Measurements from ENCODE around the gene ZNF664. TPM values are rescaled to one million over a fixed set of nuclear protein-coding genes. Genes with fewer than 3 reads are reported as not detected.

Gene ZNF664
- total RNA-seq, 2 experiments from 2014 or later, result 42.2 to 46.0 TPM

GRCh38 chr12:124035163-124035562, 62.1 kb downstream of the ZNF664 start:
- intact Hi-C loops (cut with micrococcal nuclease), result loop anchor here (10.0 kb wide), 1 partner anchor 530 kb away; the partner anchor contains the start of gene NCOR2
- CTCF ChIA-PET, result interaction anchor here (0.8 to 2.7 kb wide), 5 partner anchors 12 to 740 kb away, joined by 3 to 11 read pairs (median 3); no protein-coding TSS in a partner anchor
- Mint-ChIP-seq H3K36me3 (ENCODE audit: low read depth) (no peaks in the 10 kb centered on the region), H3K4me1 (ENCODE audit: low read depth) (no peaks in the 10 kb centered on the region), H3K4me3 (no peak overlapping the region), H3K27me3 (ENCODE audit: low read depth) (peaks cover 2% of the 10 kb centered on the region), H3K9me3 (no peaks in the 10 kb centered on the region), H3K27ac (no peak overlapping the region)
- DNase-seq, result no peak

DNA sequence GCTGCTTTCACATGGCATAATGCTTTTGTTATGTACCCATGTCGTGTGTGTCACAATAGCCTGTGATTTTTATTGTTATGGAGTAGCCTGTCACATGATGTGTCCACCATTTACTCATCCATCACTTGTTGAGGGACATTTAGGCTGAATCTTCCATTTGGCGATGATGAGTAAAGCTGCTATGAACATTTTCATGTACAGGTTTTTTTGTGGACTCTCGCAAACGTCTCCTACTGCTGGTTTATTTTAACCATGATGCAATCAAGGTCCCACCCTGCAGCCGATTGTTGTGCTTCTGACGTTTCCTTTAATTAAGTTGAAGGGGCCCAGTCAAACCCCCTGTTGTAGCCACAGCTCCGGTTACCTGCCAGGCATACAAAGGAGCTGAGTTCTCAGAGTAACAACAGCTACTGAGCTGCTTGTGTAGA, 63.2 kb downstream of the ZNF664 start:
- CTCF ChIA-PET, result interaction anchor here (0.6 to 2.7 kb wide), 16 partner anchors 10 to 899 kb away, joined by 3 to 11 read pairs (median 4); no protein-coding TSS in a partner anchor
- H3K4me1 Mint-ChIP-seq (ENCODE audit: low read depth), result no peaks in the 10 kb centered on the region
- peaks cover 2% of the 10 kb centered on the region for H3K27me3 Mint-ChIP-seq (ENCODE audit: low read depth)
- intact Hi-C loops (cut with micrococcal nuclease), result loop anchor here (1.0 to 10.0 kb wide), 4 partner anchors 285 to 736 kb away; partner anchors contain the start of gene NCOR2
- H3K36me3 Mint-ChIP-seq (ENCODE audit: low read depth), result no peaks in the 10 kb centered on the region
- no peak for DNase-seq
- no peak overlapping the region for H3K4me3 Mint-ChIP-seq
- no peaks in the 10 kb centered on the region for H3K9me3 Mint-ChIP-seq
- no peak overlapping the region for H3K27ac Mint-ChIP-seq

- Mint-ChIP-seq H3K36me3 (ENCODE audit: low read depth) (no peaks in the 10 kb centered on the region), H3K27ac (no peak overlapping the region), H3K9me3 (no peaks in the 10 kb centered on the region), H3K27me3 (ENCODE audit: low read depth) (peaks cover 2% of the 10 kb centered on the region), H3K4me3 (no peak overlapping the region), H3K4me1 (ENCODE audit: low read depth) (no peaks in the 10 kb centered on the region)
- intact Hi-C loops (cut with micrococcal nuclease), result loop anchor here (1.0 to 10.0 kb wide), 4 partner anchors 285 to 736 kb away; partner anchors contain the start of gene NCOR2
- peak; percentile 59 for DNase-seq
- CTCF ChIA-PET, result interaction anchor here (0.5 to 2.7 kb wide), 18 partner anchors 11 to 899 kb away, joined by 3 to 11 read pairs (median 4); no protein-coding TSS in a partner anchor
These were observed 63.7 kb downstream of the ZNF664 start for GRCh38 chr12:124036657-124037109.

- CTCF ChIA-PET, result interaction anchor here (0.5 to 2.7 kb wide), 11 partner anchors 11 to 734 kb away, joined by 3 to 11 read pairs (median 4); no protein-coding TSS in a partner anchor
- Mint-ChIP-seq H3K4me3 (no peak overlapping the region), H3K36me3 (ENCODE audit: low read depth) (no peaks in the 10 kb centered on the region), H3K27me3 (ENCODE audit: low read depth) (peaks cover 2% of the 10 kb centered on the region), H3K4me1 (ENCODE audit: low read depth) (no peaks in the 10 kb centered on the region), H3K9me3 (no peaks in the 10 kb centered on the region), H3K27ac (no peak overlapping the region)
- no peak for DNase-seq
- intact Hi-C loops (cut with micrococcal nuclease), result loop anchor here (10.0 kb wide), 1 partner anchor 527 kb away; the partner anchor contains the start of gene NCOR2
These were observed 64.3 kb downstream of the ZNF664 start for GRCh38 chr12:124037331-124037730.

GRCh38 chr12:124039276-124039675, 66.3 kb downstream of the ZNF664 start:
- no peak for DNase-seq
- intact Hi-C loops (cut with micrococcal nuclease), result loop anchor here (10.0 kb wide), 1 partner anchor 526 kb away; the partner anchor contains the start of gene NCOR2
- H3K9me3 Mint-ChIP-seq, result no peaks in the 10 kb centered on the region
- no peak overlapping the region for H3K27ac Mint-ChIP-seq
- no peaks in the 10 kb centered on the region for H3K36me3 Mint-ChIP-seq (ENCODE audit: low read depth)
- CTCF ChIA-PET, result interaction anchor here (0.7 to 0.9 kb wide), 3 partner anchors 11 to 134 kb away, joined by 3 to 4 read pairs (median 3); no protein-coding TSS in a partner anchor
- H3K27me3 Mint-ChIP-seq (ENCODE audit: low read depth), result no peaks in the 10 kb centered on the region
- no peak overlapping the region for H3K4me3 Mint-ChIP-seq
- H3K4me1 Mint-ChIP-seq (ENCODE audit: low read depth), result peaks cover 3% of the 10 kb centered on the region

GRCh38 chr12:124040291-124040690, 67.3 kb downstream of the ZNF664 start:
- peaks cover 3% of the 10 kb centered on the region for H3K4me1 Mint-ChIP-seq (ENCODE audit: low read depth)
- intact Hi-C loops (cut with micrococcal nuclease), result no loop called here
- no peak overlapping the region for H3K27ac Mint-ChIP-seq
- H3K36me3 Mint-ChIP-seq (ENCODE audit: low read depth), result no peaks in the 10 kb centered on the region
- H3K9me3 Mint-ChIP-seq, result no peaks in the 10 kb centered on the region
- CTCF ChIA-PET, result interaction anchor here (0.7 to 1.3 kb wide), 2 partner anchors 8 to 207 kb away, joined by 3 read pairs; no protein-coding TSS in a partner anchor
- H3K27me3 Mint-ChIP-seq (ENCODE audit: low read depth), result no peaks in the 10 kb centered on the region
- no peak for DNase-seq
- no peak overlapping the region for H3K4me3 Mint-ChIP-seq

- Mint-ChIP-seq H3K9me3 (no peaks in the 10 kb centered on the region), H3K36me3 (ENCODE audit: low read depth) (no peaks in the 10 kb centered on the region)
These were observed 67.7 kb downstream of the ZNF664 start for GRCh38 chr12:124040737-124041136.

GRCh38 chr12:124041907-124042306, 68.9 kb downstream of the ZNF664 start:
- no peaks in the 10 kb centered on the region for H3K36me3 Mint-ChIP-seq (ENCODE audit: low read depth)
- peaks cover 8% of the 10 kb centered on the region for H3K9me3 Mint-ChIP-seq
- CTCF ChIA-PET, result interaction anchor here (1.3 kb wide), 1 partner anchor 10 kb away, joined by 3 read pairs; no protein-coding TSS in a partner anchor
- H3K27me3 Mint-ChIP-seq (ENCODE audit: low read depth), result no peaks in the 10 kb centered on the region
- no peak overlapping the region for H3K27ac Mint-ChIP-seq
- intact Hi-C loops (cut with micrococcal nuclease), result no loop called here
- H3K4me3 Mint-ChIP-seq, result no peak overlapping the region
- H3K4me1 Mint-ChIP-seq (ENCODE audit: low read depth), result peaks cover 3% of the 10 kb centered on the region
- DNase-seq, result no peak

More at GRCh38 chr12:124040737-124041136, 67.7 kb downstream of the ZNF664 start:
- no peak for DNase-seq
- CTCF ChIA-PET, result interaction anchor here (0.9 to 1.3 kb wide), 2 partner anchors 9 to 260 kb away, joined by 3 read pairs; no protein-coding TSS in a partner anchor
- intact Hi-C loops (cut with micrococcal nuclease), result no loop called here
- Mint-ChIP-seq H3K4me3 (no peak overlapping the region), H3K27ac (no peak overlapping the region), H3K4me1 (ENCODE audit: low read depth) (peaks cover 3% of the 10 kb centered on the region), H3K27me3 (ENCODE audit: low read depth) (no peaks in the 10 kb centered on the region)

DNA sequence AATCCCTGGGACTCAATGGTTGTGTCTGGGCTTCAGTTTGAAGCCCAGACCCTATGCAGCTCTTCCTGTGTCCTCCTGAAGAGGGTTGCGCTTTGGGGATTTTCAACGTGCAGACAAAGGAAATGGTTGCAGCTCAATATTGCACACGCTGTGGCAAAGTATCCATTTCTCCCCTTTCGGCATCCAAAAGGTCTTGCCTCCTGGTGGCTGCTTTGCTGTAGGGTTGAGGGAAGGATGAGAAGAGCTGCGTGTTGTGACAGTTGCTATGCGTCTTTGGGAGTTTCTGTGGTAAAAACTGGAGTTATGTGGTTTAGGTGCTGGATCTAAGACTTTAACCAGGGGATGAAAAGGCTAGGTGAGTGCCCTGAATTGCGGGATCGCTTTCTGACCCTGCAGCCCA, 71.0 kb downstream of the ZNF664 start:
- intact Hi-C loops (cut with micrococcal nuclease), result no loop called here
- Mint-ChIP-seq H3K9me3 (peaks cover 25% of the 10 kb centered on the region), H3K27ac (no peak overlapping the region), H3K36me3 (ENCODE audit: low read depth) (no peaks in the 10 kb centered on the region), H3K4me3 (no peak overlapping the region), H3K27me3 (ENCODE audit: low read depth) (no peaks in the 10 kb centered on the region), H3K4me1 (ENCODE audit: low read depth) (peaks cover 3% of the 10 kb centered on the region)
- no peak for DNase-seq
- CTCF ChIA-PET, result interaction anchor here (0.7 to 1.8 kb wide), 6 partner anchors 12 to 720 kb away, joined by 3 to 4 read pairs (median 4); no protein-coding TSS in a partner anchor

- Mint-ChIP-seq H3K9me3 (peaks cover 28% of the 10 kb centered on the region), H3K27me3 (ENCODE audit: low read depth) (no peaks in the 10 kb centered on the region), H3K27ac (no peak overlapping the region), H3K4me3 (no peak overlapping the region), H3K4me1 (ENCODE audit: low read depth) (peaks cover 3% of the 10 kb centered on the region), H3K36me3 (ENCODE audit: low read depth) (no peaks in the 10 kb centered on the region)
- intact Hi-C loops (cut with micrococcal nuclease), result no loop called here
- DNase-seq, result peak; percentile 47
- CTCF ChIA-PET, result interaction anchor here (0.7 to 1.8 kb wide), 3 partner anchors 14 to 719 kb away, joined by 3 to 4 read pairs (median 4); no protein-coding TSS in a partner anchor
These were observed 71.8 kb downstream of the ZNF664 start for GRCh38 chr12:124044809-124045321.

DNA sequence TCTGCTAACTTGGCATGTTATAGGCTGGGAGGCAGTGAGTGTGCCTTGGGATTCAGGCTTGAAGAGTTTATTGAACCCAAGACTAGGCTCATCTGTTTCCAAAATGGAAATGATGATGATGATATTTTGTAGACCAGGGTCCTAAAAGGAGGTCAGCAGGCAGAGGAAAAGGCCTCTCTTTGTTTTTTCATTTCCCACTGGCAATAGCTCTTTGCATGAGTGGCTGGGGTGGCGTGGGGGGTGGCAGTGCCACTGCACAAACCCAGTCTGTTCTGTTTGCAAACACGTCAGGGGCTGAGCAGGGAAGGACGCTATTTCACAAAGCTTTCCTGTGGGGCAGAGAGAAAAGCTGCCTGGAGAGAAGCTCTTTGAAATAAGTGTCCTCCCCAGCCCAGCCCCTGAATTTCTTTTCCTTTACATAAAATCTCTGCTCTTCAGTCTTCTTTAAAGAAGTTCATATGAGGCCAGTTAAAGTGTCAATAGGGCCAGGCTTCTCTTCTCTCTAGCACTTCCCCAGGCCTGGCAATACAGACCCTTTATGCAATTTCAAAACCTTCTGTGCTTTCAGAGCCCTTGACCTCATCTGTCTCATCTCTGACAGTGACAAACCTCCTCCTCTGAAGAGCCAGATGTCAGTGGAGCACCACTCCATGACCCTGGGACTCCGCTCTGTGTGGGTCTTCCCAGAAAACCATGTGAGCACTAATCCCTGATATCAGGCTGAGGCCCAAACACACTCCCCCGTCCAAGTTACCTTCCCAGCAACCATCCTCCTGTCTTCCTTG, 72.8 kb downstream of the ZNF664 start:
- Mint-ChIP-seq H3K27me3 (ENCODE audit: low read depth) (no peaks in the 10 kb centered on the region), H3K9me3 (peaks cover 28% of the 10 kb centered on the region), H3K4me1 (ENCODE audit: low read depth) (peaks cover 3% of the 10 kb centered on the region), H3K36me3 (ENCODE audit: low read depth) (no peaks in the 10 kb centered on the region), H3K4me3 (no peak overlapping the region), H3K27ac (no peak overlapping the region)
- intact Hi-C loops (cut with micrococcal nuclease), result no loop called here
- CTCF ChIA-PET, result interaction anchor here (1.4 kb wide), 1 partner anchor 10 kb away, joined by 3 read pairs; no protein-coding TSS in a partner anchor
- DNase-seq, result no peak

DNA sequence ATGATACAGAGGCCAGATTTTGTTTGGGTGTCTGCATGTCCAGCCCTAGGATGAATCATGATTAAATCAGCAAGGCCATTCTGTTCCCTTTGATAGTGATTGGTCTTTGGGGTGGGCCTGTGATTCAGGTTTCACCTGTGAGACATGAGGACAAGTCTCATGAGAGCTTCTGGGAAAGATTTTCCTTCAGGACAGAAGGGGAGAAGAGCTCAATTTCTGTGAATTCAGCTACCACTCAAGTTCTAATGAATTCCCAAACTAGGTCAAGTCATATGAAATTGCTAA, 73.4 kb downstream of the ZNF664 start:
- intact Hi-C loops (cut with micrococcal nuclease), result no loop called here
- no peaks in the 10 kb centered on the region for H3K27me3 Mint-ChIP-seq (ENCODE audit: low read depth)
- peaks cover 3% of the 10 kb centered on the region for H3K4me1 Mint-ChIP-seq (ENCODE audit: low read depth)
- peaks cover 28% of the 10 kb centered on the region for H3K9me3 Mint-ChIP-seq
- H3K27ac Mint-ChIP-seq, result no peak overlapping the region
- H3K36me3 Mint-ChIP-seq (ENCODE audit: low read depth), result no peaks in the 10 kb centered on the region
- no peak overlapping the region for H3K4me3 Mint-ChIP-seq
- CTCF ChIA-PET, result interaction anchor here (1.4 kb wide), 1 partner anchor 11 kb away, joined by 3 read pairs; no protein-coding TSS in a partner anchor
- DNase-seq, result no peak
